Activated CD4-positive, alpha-beta T cell treated with anti-CD3 and anti-CD28 coated beads, Interleukin-2, amount 50 U/mL, for 48 hours (primary cell): ENCODE measurements around the gene SV2B.

ENCODE experiments used
- DNase-seq, 2 experiments: peaks; one replicate each; pipeline ENCODE4 v3.0.0-alpha.2; 2020

SV2B gene

DNA sequence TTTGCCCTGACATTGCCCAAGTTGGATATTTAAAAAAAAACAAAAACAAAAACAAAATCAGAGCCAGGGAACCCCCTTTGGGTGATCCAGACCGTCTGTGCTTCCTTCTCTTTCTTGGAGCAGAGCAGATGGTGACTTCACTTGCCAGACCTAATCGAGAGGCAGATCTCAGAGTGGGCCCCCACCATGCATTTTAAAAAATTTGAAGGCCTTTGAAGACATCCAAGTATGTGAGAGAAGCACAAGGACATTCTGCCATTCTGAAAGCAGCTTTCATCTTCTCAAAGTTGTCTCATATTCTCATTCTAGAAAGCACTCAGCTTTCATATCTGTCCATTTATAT, 93.3 kb downstream of the SV2B start:
- no peak for DNase-seq

- no peak for DNase-seq
These were observed 96.1 kb downstream of the SV2B start for GRCh38 chr15:91196127-91196526.

DNA sequence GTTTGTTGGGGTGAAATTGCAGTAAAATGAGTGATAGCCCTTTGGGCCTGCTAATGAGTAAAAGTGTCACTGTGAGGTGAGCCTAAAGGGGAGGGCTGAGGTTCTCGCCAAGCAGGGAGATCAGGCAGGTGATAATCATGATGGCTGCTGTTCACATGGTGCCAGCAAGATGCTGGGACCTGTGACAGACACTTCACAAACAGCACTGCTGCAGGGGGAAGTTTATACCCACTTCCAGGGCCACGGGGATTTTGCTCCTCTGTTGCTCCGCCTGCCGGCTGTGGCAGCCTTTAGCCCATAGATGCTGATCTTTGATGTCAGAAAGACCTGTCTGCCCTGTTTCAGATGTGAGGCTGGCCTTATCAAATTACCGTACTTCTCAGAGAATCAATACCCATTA, 96.7 kb downstream of the SV2B start:
- DNase-seq = no peak

DNA sequence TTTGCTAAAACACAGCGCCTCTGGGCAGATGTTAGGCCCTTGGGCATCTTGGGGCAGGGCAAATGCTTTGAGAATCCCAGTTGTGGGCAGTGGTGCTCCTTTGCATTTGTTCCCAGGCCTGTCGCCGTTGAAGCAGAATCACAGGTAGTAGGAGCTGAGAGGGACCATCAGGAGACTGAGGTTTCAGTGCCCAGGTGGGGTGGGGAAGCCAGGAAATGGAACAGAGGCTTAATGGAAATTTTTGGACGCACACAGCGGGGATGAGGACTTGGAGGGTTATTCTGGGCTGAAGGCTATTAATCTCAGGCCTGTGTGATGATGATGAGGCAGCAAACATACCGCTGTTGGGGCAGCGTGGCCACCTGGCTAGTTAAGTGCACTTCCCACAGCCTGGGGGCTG, 99.5 kb downstream of the SV2B start:
- DNase-seq = no peak

GRCh38 chr15:91200101-91200754, 100.2 kb downstream of the SV2B start:
- no peak for DNase-seq

- no peak for DNase-seq
These were observed 102.5 kb downstream of the SV2B start for GRCh38 chr15:91202510-91203102.

- DNase-seq = no peak
These were observed 103.7 kb downstream of the SV2B start for GRCh38 chr15:91203619-91204203.

GRCh38 chr15:91208371-91208770, 108.3 kb downstream of the SV2B start:
- no peak for DNase-seq

- DNase-seq = no peak
These were observed 109.3 kb downstream of the SV2B start for GRCh38 chr15:91209318-91209717.

DNA sequence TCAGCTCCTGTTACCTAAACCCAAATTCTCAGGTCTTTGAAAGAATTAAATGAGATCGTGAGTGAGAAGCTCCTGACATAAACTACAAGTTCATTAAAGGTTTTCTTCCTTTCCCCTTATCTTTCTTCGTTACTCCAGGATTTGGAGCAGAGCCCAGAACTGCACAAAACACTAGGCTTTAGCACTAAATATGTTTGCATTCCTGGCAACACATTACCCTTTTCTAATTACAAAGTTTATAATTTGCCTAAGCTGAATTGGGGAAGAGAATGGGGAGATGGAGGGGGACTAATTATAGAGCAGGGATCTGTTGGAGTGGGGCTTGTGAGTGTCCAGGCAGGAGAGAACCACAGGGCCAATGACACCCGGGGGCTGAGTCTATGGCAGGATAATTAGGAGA, 109.7 kb downstream of the SV2B start:
- no peak for DNase-seq

GRCh38 chr15:91214675-91215590, 114.9 kb downstream of the SV2B start:
- DNase-seq = no peak

DNA sequence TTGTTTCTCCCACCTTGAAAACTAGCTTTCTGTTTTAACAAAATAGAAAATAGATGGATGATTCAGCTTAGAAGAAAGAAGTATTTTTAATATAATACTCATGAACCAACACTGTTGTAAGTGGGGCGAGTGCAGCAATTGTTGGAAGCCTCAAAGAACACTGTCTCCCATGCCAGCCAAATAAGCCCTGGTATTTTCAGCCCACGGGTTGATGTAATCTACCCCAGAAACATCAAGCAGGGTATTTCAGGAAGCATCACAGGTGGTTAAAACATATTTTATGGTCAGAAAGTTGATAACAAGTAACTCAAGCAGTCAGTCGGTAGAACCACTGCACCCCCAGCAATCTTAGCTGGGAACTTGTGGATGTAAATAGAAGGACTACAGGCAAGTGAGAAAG, 115.9 kb downstream of the SV2B start:
- no peak for DNase-seq

DNA sequence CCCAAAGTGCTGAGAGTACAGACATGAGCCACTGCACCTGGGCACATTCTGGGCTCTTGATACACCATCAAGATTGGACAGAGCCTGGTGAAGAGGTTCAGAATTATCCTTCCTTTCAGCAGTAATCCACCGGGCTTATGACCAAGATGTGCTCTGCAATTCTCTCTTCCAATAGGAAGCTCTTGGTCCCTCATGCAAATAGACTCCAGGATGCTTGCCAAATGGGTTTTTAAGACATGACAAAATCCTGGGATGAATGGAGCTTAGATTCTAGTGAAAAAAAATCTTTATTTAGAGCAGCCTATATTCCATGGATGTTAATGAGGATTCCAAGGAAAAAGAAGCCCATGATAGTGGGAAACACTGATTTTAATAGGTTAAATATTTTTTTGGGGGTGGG, 119.1 kb downstream of the SV2B start:
- DNase-seq = no peak

DNA sequence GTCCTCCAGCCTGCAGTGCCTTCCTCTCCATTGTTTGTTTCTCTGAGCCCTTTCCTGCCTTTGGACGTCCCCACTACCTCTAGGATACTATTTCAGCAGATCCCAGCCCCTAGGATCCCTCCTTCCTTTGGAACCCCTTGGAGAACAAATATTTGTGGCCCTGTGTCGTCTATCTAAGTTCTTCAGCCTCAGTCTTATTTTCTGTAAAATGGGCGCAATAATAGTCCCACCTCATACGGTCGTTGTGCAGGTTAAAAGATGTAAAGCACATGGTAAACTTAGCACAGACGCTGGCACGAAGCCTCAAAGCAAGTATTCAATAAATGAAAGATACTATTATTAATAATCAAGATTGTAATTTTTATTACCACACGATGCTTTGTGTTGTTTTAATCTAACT, 122.0 kb downstream of the SV2B start:
- DNase-seq = no peak

GRCh38 chr15:91223863-91224262, 123.8 kb downstream of the SV2B start:
- no peak for DNase-seq

DNA sequence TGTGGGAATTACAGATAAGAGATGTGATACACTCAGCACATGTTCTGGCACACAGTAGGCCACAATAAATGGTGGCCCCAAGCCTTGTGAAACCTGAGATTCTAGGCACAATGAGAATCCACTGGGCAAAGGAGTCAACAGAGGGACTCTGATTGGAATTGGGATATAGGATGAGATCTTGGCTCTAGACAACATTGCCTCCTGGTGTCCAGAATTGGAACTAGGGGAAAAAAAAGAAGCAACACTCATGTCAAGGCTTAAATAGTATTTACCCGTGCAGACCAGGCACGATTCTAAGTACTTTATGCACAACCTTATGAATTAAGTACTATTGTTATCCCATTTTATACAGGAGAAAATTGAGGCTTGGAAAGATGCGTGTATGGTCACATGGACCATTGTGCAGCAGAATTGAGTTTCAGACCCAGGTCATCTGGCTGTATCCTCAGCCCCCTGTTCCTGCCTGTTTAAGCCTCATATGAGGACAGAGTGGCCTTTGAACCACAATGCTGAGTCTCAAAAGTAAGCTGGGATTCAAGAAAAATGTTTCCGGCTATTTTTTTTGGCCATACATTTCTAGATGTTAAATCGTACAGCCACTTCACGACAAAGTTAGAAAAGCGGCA, 124.8 kb downstream of the SV2B start:
- no peak for DNase-seq

DNA sequence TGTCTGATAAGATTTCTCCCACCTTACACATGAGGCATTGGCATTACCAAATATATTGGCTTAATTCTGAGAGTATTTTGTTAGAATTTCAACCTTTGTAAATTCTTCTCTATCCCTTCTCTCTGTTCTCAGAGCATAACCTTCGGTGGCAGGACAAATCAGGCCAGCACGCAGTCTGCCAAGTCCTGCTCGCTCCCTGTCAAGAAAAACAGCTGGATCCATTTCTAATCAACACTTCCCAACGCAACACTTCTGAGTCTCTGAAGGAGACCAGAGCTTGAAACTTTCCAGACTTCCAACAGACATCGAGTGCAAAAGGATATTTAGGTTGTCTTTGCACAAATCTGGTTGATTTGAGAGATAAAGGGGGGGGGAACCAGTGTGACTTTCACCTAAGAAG, 125.7 kb downstream of the SV2B start:
- DNase-seq = no peak

DNA sequence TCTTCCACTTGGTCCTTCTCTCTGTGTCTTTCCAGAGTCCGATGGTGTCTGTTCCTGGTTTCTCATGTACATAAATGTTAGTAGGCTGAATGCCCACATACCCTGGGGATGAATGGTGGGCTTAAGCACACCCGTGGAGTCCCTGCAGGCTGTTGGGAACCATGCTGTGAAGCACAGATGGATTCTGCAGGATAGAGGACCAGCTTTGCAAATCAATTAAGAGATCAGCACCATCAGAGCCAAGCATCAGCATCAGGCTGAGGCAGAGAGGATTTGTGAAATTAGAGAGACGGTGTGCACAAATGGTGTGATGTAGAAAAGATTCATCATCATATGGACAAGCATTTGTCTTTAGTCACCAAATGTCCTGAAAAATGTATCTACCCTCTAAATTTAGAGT, 127.1 kb downstream of the SV2B start:
- DNase-seq = no peak

- DNase-seq = no peak
These were observed 127.7 kb downstream of the SV2B start for GRCh38 chr15:91227766-91228165.

DNA sequence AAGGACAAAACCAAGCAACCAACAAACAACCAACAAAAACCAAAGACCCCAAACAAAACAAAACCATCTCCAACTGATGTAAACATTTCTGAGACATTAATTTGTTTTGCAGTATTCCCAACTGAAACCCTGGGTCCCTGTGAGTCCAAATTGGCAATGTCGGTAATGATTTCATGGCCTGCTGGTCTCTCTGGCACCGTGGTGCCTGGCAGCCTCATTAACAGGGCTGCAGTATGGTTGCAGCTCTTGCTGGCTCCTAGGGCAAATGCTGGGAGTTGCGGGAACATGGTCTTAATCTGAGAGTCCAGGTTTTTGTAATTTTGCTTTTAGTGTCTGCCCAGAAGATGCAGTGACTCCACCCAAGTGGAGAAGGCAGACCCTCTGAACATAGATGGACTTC, 128.3 kb downstream of the SV2B start:
- DNase-seq = no peak

DNA sequence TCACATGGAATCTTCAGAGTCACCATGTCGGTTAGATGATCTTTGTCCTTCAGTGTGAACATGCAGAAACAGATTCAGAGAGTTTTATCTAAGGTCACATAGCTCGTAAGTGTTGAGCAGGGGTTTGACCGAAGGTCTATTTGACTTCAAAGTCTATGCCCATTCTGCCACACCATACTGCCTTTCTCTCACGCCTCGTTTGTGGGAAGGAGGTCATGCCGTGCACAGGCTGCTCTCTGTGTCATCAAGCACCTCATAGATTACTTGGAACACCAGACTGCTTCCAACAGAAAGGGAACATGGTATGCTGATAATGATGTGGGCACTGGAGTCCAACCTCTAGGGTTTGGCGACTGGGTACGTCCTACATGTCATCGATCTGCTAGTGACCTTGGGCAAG, 128.8 kb downstream of the SV2B start:
- no peak for DNase-seq

DNA sequence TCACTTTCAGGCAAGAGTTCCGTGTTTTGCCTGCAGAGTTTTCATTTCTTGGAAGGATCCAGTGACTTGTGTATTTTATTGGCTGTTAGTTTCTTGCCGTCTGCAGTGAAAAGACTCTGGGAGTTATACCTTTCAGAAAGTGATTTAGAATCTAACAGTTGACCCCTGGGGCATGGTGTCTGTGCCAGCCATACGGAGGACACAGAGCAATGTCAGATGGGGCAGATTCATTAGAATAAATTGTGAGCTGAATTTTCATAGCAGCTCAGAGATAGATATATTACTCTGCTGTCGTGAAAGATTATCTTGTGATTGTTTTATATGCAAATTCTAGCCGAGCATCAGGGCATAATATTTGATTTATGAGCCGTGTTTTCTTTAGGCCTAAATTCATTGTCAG, 131.6 kb downstream of the SV2B start:
- DNase-seq = no peak

GRCh38 chr15:91234759-91235158, 134.7 kb downstream of the SV2B start:
- no peak for DNase-seq
